Mucosa of gallbladder (tissue), 1 donor: ENCODE data around the gene TPCN1. TPM values are rescaled to one million over a fixed set of nuclear protein-coding genes. Genes with fewer than 3 reads are reported as not detected.
A peak's percentile ranks its signal among the peaks of the same experiment; 100 is the strongest.

Experiments
- DNase-seq: peaks from one replicate; pipeline ENCODE4 v3.0.0-alpha.2; 2020; ENCODE audit warnings: low spot score
- total RNA-seq: library from RNA; stranded (reverse); gene quantifications from one replicate; pipeline ENCODE4 v1.2.1, GENCODE V29; 2021
- donor health status: DM: no; HTN: no; CAD: no.

The TPCN1 gene
- 97.1 TPM for total RNA-seq

DNA sequence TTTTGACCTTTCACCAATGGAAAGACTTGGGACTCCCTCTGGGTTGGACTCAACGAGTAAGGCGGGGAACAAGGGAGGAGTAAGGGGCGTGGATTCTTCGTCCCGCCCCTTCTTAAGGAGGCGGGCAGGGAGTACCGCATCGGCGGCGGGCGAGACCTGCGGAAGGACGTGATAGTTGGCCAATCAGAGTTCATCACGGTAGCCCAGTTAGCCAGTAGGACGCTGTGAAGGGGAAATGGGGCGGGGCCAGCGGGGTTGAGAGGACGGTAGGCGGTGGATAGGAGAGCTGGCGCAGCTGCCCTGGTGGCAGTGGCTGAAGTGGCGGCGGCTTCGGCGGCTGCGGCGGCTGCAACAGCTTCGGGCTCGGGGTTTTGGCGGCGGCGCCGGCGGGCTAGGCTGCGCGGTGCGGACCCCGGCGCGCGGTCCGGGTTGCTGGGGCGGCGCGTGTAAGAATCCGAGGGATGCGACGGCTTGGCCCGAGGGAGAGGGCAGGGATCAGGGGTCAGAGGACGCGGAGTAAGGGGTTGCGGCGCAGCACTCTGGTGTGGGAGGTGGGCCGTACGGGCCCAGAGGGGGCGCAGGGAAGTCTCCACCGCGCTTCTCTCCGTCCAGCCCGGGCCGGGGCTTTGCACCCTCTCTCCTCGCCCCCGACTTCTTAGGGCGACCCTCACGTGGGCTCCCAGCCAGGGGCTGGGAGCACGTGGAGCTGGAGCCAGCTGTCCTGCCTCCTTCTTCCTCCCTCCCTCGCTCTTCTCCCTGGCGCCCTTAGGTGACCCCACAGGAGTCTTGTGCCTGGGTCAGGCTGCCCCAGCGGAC, at the start of gene TPCN1:
TPCN1 (plus strand) TSS at position 284 of the 816 bp plus-strand sequence. CDS start 5,389 bp downstream, outside the sequence.
- DNase-seq = peak; percentile 100

DNA sequence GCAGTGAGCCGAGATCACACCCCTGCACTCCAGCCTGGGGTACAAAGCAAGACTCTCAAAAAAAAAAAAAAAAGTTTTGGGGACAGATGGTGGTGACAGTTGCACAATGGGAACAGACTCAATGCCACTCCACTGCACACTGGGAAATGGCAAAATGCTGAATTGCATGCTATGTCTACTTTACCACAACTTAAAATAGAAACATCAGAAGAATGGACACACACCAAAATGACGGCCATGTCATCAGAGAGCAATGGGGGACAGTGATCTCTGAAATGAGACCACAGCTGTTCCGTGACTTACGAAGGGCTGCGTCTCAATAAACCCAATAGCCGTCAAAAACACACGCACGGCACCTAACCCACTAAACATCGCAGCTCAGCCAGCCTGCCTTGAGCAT, 49.7 kb upstream of the TPCN1 start:
- DNase-seq = no peak

DNA sequence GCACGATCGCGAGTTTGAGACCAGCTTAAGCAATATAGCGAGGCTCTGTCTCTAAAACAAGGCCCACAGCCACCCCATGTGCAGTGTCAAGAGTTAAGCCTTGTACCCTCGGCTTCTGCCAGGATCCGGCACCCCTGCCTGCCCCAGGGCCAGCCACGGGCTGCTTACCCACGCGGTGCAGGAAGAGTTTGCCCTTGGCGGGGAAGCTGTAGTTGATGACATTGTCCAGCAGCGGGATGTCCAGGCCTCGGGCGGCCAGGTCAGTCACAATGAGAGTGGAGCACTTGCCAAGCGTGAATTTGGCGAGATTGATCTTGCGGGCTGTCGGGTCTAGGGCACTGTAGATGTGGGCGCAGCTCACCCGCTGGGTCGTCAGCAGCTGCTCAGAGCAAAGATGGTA, 49.1 kb upstream of the TPCN1 start:
- DNase-seq = no peak

DNA sequence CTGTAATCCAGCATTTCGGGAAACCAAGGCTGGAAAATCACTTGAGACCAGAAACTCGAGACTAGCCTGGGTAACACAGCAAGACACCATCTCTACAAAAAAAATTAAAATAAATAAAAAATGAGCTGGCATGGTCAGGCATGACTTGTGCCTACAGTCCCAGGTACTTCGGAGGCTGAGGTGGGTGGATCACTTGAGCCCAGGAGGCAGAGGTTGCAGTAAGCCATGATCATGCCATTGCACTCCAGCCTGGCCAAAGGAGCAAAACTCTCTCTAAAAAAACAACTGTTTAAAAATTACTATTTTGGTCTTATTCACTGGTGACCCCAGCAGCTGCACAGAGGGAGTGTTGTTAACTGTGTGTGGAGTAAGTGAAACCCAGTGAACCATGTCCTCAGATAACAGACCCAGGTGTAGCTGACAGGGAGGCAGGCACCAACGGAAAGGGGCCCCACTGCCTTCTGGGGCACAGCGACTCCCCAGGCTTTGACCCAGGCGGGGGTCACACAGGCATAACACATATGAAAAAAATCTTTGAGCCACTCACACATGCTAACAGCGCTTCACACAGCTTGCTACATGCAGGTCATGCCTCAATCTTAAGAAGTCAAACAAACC, 48.1 kb upstream of the TPCN1 start:
- DNase-seq = no peak

DNA sequence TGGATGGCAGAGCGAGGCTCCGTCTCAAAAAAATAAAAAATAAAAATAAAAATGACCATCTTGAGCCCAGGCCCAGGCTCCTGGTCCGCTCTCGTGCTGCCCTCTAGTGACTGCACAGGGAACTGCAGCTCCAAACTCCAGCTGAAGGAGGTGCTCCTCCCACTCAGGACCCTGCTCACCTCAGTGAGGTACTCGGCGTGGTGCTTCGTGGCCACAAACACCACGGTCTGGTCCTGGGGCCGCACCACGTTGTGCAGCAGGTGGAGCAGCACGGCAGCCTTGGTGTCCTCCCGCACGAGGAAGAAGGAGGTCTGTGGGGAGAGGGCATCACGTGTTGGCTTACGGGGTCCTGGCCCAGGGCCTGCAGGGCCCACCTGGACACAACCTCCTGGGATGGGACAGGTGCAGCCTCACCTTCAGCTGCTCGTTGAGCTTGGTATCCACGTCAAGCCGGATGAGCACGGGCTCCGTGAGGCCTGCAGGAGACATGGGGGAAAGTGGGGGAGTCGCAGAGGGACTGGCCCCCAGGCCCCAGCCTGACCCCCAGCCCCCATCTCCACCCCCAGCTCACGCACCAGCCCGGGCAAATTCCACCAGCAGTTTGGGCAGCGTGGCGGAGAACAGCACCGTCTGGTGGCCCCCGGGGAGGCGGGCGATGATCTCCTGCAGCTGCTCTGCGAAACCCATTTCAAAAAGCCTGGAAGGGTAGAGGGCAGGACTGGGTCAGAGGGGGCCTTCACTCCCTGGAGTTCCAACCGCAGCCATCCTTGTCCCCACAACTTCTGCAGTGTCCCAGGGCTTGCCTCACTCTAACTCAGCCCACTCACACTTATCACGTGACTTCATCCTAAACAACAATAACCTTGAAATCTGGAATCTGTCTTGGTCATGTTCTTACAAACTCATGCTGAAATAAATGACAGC, 46.5 kb upstream of the TPCN1 start:
- peak; percentile 68 for DNase-seq

DNA sequence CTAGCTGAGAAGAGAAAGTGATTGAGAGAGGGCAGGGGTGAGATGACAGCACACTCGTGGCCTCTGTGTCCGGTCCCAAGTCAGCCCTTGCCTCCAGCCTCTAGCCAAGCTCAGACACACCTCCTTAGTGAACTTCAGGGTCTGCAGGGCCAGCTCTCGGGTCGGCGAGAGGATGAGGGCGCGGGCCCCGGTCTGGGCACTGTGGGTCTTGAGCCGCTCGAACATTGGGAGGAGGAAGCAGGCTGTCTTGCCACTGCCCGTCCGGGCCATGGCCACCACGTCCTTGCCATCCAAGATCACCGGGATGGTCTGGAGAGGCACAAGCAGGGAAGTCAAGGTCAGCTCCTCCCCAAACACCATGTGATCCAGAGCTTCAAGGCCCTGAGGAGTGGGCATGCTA, 42.2 kb upstream of the TPCN1 start:
- DNase-seq = no peak

DNA sequence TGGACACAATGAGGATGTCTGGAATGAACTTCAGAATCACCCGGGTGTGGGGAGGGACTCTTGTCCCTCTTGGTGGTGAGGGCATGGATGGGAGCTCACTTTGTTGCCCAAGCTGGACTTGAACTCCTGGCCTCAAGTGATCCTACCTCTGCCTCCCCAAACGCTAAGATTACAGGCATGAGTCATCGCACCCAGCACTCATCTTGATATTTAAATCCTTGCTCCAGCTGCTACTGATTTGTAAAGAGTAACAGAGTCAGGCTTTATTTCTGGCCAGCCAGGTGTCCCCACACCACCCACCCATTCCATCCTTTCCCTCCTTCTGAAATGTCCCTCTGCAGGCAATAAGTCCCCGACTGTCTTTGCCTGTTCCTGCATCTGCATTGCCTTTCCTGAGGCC, 40.9 kb upstream of the TPCN1 start:
- DNase-seq = no peak

DNA sequence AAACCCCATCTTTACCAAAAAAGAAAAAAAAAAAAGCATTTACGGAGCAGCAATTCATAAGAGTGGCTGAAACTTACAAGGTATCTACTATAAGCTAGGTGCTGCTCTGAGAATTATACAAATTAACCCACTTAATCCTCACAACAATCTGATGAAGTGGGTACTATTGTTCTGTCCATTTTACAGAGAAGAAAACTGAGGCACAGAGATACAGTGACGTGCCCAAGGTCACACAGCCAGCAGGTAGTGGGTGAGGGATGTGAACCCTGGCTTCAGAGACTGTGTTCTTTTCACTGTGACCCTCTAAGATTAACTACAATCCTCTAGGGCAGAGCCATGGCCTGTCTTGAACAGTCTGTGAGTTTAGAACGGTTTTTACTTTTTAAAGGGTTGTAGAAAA, 39.3 kb upstream of the TPCN1 start:
- DNase-seq = no peak

DNA sequence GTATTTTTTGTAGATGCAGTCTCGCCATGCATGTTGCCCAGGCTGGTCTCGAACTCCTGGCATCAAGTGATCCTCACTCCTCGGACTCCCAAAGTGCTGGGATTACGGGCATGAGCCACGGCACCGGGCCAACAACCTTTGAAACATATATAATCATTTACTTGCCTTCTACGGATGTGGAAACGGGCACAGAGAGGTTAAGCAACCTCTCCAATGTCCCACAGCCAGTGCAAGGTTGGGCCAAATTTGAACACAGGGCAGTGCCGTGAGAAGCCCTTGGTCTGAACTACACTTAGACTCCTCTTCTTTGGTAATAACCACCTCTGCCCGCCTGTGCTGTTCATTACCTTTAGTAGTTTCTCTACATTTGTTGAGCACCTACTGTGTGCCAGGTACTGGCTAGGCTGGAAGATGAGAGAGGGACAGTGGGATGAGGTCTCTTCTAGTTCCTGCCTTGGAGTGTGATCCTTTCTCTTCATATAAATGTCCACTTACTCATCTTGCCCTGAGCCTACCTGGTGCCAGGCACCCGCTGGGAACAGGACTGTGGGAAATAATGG, 38.2 kb upstream of the TPCN1 start:
- DNase-seq = no peak

DNA sequence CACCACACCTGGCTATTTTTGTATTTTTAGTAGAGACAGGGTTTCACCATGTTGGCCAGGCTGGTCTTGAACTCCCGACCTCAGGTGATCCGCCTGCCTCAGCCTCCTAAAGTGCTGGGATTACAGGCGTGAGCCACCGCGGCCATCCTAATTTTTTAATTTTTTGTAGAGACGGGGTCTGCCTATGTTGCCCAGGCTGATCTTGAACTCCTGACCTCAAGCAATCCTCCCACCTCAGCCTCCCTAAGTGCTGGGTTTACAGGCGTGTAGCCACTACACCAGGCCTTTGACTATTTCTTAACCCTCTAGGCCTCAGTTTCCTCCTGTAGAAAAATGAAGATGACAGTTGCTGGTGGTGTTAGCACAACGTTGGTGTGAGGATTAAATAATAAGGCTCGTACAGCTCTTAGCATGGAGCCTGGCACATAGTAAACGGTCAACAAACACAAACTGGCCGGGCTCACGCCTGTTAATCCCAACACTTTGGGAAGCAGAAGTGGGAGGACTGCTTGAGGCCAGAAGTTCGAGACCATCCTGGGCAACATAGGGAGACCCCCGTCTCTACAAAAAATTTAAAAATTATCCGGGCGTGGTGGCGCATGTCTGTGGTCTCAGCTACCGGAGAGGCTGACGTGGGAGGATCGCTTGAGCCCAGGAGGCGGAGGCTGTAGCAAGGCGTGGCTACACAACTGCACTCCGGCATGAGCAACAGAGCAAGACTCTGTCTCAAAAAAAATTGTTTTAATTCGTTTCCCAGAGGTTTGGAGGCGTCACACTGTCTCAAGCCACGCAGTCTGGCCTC, 37.0 kb upstream of the TPCN1 start:
- no peak for DNase-seq

DNA sequence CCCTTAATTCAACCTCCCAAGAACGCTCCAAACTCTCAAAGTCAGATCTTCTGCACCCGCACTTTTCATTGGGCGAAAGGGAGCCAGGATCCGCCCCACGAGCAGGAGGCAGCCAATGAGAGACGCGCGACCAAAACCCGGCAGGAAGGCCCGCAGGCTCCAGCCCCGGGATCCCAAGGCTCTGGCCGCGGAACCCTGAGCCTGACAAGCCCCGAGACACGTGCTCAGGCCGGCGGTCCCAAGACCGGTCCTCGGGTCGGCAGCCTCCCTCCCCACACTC, 36.4 kb upstream of the TPCN1 start:
- peak; percentile 89 for DNase-seq

DNA sequence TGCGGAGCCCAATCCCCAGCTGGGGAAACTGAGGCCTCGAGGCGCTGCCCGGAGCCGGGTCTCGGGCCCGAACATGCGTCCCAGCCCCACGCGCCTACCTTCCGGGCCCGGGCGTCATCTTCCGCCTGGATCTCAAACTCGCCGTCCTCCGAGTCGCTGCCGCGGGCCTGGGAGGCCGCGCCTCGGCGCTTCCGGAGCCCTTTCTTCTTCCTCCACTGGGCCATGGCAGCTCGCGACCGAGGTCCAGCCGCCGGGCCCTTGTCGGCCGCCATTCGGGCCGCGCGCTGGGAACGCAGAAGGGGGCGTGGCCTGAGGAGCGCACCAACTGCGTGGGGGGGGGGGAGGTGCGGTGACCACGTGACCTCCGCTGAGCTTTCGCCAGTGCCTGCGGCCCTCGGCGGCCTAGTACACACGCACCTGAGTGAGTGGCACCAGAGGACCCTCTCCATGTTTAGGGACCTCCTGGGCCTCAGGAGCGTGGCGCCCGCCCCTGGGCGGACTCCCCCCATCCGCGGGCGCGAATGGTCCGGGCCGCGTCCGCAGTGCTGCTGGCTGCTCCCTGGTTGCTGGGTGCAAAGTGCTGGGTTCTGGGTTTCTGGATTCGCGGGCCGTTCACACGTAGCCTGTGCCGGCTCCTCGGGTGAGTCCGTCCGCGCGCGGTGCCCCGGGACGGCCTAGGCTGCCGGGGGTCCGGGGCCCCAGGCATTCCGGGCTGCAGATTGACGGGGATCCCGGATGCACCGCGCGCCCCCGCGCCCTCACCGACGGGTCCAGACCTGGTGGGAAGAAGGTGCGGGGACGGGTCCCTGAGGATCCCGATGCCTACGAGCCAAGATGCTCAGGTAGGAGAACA, 35.9 kb upstream of the TPCN1 start, which contains the start of the genes DDX54 and RITA1:
DDX54 (minus strand) TSS at position 299 of the 853 bp plus-strand sequence; CDS start at position 272, 27 bp downstream.
RITA1 (plus strand) TSS at position 542 of the 853 bp plus-strand sequence. CDS start 1,026 bp downstream, outside the sequence.
- peak; percentile 78 for DNase-seq

DNA sequence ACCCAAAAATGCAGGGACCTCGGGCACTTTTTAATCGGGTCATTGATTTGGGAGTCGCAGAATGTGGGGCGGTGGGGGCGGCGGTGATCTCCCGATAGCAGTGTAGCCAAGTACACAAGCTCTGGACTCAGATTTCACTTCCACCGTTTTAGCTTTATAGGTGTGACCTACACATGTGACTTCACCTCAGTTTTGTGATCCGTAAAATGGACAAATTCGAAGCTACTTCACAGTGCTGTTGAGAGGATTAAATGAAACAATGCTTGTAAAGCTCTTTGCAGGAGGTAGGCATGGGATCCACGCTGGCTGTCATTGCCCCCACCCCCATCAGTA, 35.3 kb upstream of the TPCN1 start:
- no peak for DNase-seq

DNA sequence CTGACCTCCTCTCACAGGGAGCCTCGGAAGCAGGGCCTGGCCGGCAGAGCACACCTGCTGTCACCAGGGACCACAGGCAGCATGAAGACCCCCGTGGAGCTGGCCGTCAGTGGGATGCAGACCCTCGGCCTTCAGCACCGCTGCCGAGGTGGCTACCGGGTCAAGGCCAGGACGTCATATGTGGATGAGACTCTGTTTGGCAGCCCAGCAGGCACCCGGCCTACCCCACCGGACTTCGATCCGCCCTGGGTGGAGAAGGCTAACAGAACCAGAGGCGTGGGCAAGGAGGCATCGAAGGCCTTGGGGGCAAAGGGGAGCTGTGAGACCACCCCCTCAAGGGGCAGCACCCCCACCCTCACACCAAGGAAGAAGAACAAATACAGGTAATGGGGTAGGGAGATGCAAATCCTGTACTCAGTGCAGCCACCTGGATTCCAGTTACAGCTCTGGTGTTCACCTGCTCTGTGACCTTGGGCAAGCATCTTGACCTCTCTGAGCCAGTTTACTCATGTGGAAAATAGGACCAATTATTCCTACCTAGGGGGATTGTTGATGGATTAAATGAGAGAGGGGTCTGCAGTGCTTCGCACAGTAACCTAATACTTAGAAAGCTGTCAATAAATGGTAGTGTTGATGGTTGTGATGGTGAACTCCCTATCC, 34.5 kb upstream of the TPCN1 start:
- no peak for DNase-seq

DNA sequence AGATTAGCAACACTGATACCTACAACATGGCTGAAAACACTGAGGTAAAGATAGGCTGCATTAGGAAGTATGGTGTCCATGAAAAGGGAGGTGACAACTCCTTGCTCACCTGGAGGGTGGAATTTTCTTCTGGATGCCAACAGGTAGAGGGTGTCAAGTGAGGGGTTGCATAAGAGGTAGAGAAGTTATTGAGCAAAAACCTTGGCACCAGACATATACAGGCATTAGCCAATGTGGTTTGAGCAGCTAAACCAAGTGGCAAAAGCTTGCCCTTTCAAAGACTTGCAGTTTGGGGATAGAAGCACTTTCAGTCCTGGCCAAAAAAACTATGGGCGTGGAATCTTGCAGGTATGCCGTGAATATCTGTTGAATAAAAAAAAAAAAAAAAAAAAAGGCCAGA, 31.9 kb upstream of the TPCN1 start:
- DNase-seq = no peak

DNA sequence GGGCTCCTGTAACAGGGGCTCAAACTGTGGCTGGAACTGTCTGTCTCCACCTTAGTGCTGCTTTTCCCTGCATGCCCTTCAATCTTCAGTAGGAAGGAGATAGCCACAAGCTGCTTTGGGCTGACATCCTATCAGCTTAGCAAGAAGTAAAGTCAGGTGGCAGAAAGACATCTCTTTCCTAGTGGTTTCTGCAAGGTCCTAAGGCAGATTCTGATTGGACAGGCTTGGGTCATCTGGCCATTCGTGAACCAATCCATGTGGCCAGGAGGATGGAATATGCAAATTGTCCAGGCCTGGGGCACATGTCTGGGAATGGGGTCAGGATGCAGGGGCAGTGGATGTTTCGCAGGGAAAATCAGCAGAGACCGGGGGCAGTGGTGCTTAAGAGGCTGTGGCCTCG, 30.5 kb upstream of the TPCN1 start:
- no peak for DNase-seq

DNA sequence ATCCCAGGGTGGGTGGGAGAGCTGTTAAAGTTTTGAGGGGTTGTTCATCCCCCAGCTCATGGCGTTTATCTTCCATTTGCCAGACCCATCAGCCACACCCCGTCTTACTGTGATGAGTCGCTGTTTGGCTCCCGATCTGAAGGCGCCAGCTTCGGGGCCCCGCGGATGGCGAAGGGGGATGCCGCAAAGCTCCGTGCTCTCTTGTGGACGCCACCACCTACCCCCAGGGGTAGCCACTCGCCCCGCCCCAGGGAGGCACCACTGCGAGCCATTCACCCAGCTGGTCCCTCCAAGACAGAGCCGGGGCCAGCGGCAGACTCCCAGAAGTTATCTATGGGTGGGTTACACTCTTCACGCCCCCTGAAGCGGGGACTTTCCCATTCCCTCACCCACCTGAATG, 30.0 kb upstream of the TPCN1 start:
- DNase-seq = no peak

DNA sequence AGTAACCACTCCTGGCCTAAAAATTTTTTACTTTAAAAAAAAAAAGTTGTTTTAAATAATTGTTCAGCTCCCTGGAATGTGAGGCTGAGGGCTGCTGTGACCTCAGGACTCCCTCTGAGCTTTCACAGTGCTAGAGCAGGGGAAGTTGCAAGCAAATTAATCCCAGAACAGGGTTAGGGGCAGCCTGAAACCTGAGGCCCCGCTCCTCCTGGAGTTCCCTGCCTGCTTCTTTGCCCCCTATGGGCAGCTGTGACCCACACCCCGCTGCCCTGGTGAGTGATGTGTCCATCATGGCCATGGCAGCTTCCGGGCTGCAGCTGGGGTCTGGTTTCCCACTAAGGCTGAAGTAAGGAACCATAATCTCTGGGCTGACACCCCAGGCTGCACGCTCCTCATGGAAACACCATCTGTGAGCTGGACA, 26.3 kb upstream of the TPCN1 start:
- no peak for DNase-seq

DNA sequence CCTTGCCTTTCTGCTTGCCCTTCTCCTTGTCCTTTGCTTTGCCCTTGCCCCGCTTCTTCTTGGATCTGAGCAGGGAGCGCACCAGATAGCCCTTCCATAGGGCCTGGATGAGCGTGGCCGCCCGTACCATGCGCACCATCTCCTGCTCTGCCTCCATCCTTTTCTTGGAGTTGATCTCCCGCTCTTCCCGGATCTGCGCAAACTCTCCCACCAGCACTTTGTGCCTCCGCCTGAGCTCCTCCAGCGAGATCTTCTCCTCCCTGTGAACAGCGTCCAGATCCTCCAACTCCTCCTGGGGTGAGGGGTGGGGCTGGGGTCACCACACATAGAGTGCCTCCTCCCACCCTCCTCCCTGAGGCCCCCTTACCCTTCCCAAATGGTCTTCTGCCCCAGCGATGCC, 25.7 kb upstream of the TPCN1 start:
- DNase-seq = no peak

DNA sequence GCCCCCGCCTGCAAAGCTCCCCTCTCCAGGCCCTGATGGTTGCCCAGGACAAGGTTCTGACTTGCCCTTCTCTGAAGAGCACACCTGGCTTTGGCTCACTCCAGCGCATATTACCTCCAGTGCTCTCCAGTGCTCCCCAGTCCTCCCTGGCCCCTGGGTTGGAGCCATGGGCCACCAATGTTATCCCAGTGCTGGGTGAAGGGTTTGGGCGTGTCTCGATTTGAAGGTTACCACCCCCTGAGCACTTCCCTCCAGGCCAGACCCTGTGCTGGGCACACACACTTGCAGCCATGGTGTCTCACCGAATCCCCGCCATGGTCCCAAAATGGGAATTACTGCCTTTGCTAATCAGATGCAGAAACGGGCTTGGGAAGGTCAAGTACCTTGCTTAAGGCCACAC, 24.7 kb upstream of the TPCN1 start:
- DNase-seq = no peak
